ENCODE measurements around the gene TOMM70.

TOMM70 gene

GRCh38 chr3:100411091-100411982, 10.4 kb upstream of the TOMM70 start:
- DNase-seq (ENCODE audit: low read depth): no peak

GRCh38 chr3:100407977-100408532, 7.2 kb upstream of the TOMM70 start:
- no peak for DNase-seq (ENCODE audit: low read depth)

DNA sequence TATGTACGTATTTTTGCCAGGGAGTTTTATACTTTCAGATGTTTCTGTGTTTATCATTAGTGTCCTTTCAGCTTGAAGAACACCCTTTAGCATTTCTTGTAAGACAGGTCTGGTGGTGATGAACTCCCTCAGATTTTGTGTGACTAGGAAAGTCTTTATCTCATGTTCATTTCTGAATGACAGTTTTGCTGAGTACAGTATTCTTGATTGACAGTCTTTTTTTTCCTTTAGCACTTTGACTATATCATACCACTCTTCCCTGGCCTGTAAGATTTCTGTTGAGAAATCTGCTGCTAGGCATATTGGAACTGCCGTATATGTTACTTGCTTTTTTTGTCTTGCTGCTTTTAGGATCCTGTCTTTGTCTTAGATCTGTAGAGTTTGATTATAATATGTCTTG, 6.3 kb upstream of the TOMM70 start:
- DNase-seq (ENCODE audit: low read depth): no peak

- DNase-seq (ENCODE audit: low read depth): no peak
Measured at GRCh38 chr3:100404250-100404548, 3.3 kb upstream of the TOMM70 start.

DNA sequence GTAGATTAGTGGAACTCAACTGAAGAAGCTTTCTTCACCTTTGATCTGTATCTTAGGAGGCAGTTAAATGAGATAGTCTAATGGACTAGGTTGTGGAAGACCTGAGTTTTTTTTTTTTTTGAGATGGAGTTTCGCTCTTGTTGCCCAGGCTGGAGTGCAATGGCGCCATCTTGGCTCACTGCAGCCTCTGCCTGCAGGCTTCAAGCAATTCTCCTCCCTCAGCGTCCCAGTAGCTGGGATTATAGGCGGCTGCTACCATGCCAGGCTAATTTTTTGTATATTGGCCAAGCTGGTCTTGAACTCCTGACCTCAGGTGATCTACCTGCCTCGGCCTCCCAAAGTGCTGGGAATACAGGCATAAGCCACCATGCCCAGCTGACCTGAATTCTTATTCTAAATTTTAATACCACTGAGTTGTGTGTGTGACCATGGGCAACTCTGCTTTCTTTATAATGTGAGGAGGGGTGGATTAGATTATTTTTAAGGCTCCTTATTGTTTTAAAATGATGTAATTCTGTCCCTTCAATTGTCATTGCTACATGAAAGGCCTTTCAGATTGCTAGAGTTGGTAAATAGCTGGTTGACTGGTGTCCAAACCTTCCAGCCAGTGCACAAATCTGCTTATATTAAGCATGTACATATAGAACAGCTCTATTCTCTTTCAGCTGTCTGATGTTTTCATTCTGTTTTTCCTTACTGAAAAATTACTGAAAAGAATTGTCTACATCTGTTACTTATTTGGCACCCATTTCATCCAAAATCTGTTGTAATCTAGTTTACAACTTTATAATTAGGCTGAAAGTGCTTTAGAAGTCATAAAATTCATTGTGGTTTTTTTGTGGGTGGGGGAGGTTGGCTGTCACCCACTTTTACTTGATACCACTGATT, 2.7 kb upstream of the TOMM70 start:
- DNase-seq (ENCODE audit: low read depth): no peak

DNA sequence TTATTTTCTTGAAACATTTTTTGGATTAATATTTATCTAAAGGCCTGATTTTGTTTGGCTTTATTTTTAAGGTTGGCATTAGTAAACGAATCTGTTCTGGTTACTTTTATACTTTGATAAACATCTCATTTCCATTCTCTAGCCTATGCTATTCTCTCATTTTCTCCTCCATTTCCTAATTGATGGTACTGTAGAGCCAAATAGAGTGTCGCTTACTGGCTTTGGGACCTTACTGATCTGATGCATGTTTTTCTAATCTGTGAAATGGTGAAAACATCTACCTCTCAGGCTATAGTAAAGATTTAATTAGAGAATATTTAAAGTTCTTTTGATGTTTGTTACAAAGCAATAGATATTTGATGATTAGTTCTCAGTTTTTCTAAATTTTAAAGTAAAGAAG, 2.0 kb upstream of the TOMM70 start:
- no peak for DNase-seq (ENCODE audit: low read depth)

- no peak for DNase-seq (ENCODE audit: low read depth)
Measured at GRCh38 chr3:100402256-100402655, 1.4 kb upstream of the TOMM70 start.

- no peak for DNase-seq (ENCODE audit: low read depth)
Measured at GRCh38 chr3:100401674-100402041, 769 bp upstream of the TOMM70 start.

DNA sequence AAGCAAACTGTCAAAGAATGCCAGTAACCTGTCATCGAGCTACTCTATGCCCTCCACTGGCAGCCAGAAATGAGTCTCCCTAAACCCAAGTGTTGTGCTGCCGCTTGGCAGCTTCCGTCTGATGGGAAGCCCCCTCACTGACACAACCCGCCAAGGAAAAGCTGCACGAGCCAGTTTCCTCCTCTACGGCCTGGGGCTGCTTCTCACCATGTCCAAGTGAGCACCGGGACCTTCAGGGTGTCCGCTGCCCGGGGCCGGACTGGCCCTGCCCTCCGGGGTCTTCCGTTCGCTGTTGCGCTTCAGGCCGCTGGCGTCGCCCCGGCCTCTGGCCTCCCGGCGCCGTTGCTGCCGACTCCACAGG, 490 bp downstream of the TOMM70 start:
- DNase-seq (ENCODE audit: low read depth): peak; percentile 4

DNA sequence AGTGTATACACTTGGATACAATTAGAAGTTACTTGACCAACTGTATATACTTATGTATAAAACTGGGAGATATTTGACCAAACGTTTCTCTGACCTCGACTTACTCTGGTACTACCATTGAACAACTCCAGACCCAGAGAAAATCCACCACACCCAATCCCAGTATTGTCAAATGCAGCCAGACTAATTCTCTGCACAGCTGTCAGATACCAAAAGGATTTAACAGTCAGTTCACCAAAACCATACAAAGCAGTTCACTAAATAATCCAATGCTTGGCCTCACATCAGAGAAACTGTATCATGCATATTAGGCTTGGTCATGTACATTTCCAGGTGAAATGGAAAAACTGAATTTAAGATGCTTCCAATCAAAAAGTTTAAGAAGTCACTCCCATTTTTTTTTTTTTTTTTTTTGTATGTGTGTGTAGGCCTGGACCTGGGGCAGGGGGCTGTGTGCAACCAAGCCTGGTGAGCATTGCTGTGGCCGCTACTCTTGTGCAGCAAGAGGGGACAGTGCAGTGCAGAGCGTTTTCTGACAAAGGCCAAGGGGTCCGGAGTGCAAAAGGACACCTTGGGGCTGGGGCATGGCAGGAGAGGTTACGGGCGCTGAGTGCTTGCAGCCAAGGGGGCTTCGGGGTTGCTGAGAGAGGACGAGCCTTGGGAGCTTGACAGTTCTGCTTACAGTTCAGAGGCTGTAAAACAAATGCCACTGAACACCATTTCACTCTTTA, 1.4 kb downstream of the TOMM70 start:
- DNase-seq (ENCODE audit: low read depth): no peak

- no peak for DNase-seq (ENCODE audit: low read depth)
Measured at GRCh38 chr3:100396967-100397366, 3.9 kb downstream of the TOMM70 start.

GRCh38 chr3:100395679-100396431, 5.0 kb downstream of the TOMM70 start:
- DNase-seq (ENCODE audit: low read depth): no peak

DNA sequence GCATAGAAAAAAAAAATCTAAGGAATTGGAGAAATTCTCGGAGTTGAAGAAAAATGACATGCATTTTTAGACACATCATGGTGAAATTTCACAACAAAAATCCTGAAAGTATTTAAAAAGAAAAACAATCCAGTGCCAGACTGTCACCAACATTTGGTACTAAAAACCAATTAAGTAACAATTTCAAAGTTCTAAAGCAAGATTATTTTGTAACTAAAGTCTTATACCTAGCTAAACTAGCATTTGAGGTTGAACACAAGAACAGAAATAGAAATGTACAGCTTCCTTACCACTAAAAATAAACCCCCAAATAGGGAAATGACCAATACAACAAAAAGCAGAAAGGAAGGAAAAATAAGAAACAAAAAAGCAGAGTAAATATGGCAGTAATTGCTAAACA, 11.9 kb downstream of the TOMM70 start:
- DNase-seq (ENCODE audit: low read depth): no peak

GRCh38 chr3:100386437-100387074, 14.3 kb downstream of the TOMM70 start:
- no peak for DNase-seq (ENCODE audit: low read depth)

- DNase-seq (ENCODE audit: low read depth): no peak
Measured at GRCh38 chr3:100384733-100385525, 16.0 kb downstream of the TOMM70 start.

DNA sequence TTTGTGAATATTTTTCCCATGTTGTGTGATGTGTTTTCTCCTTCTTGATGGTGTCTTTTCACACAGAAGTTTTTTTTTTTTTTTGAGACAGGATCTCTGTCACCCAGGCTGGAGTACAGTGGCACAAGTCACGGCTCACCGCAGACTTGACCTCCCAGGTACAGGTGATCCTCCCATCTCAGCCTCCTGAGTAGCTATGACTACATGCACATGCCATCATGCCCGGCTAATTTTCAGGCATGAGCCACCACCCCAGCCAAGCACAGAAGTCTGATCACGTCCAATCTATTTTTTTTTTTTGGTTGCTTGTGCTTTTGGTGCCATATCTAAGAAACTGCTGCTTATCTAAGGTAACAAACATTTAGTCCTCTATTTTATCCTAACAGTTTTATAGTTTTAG, 24.6 kb downstream of the TOMM70 start:
- DNase-seq (ENCODE audit: low read depth): no peak

- no peak for DNase-seq (ENCODE audit: low read depth)
Measured at GRCh38 chr3:100374521-100374920, 26.4 kb downstream of the TOMM70 start.

GRCh38 chr3:100370756-100371155, 30.1 kb downstream of the TOMM70 start:
- DNase-seq (ENCODE audit: low read depth): no peak

GRCh38 chr3:100368441-100368840, 32.4 kb downstream of the TOMM70 start:
- DNase-seq (ENCODE audit: low read depth): no peak

GRCh38 chr3:100366424-100366823, 34.5 kb downstream of the TOMM70 start:
- no peak for DNase-seq (ENCODE audit: low read depth)
